ENCODE measurements around the gene SERPINA9.
"Not testable (repeated sequence)": the region's sequence is repeated elsewhere in the genome, so short reads cannot be mapped to it uniquely, and the experiment has no call there.

SERPINA9 gene

GRCh38 chr14:94485944-94486841 is 10.2 kb upstream of the SERPINA9 start:
- no peak for DNase-seq

- DNase-seq: no peak
Measured at GRCh38 chr14:94484481-94484880, 8.5 kb upstream of the SERPINA9 start.

- DNase-seq: no peak
Measured at GRCh38 chr14:94483729-94484275, 7.8 kb upstream of the SERPINA9 start.

GRCh38 chr14:94483071-94483451 is 7.1 kb upstream of the SERPINA9 start:
- no peak for DNase-seq

GRCh38 chr14:94482132-94483070 is 6.4 kb upstream of the SERPINA9 start:
- not testable (repeated sequence) for DNase-seq

- DNase-seq: no peak
Measured at GRCh38 chr14:94481468-94482131, 5.6 kb upstream of the SERPINA9 start.

- DNase-seq: no peak
Measured at GRCh38 chr14:94480809-94481208, 4.8 kb upstream of the SERPINA9 start.

- no peak for DNase-seq
Measured at GRCh38 chr14:94478420-94478819, 2.4 kb upstream of the SERPINA9 start.

GRCh38 chr14:94474581-94475031 is 1.4 kb downstream of the SERPINA9 start:
- no peak for DNase-seq

GRCh38 chr14:94473666-94474410 is 2.2 kb downstream of the SERPINA9 start:
- DNase-seq: no peak

- DNase-seq: no peak
Measured at GRCh38 chr14:94472842-94473241, 3.2 kb downstream of the SERPINA9 start.

- no peak for DNase-seq
Measured at GRCh38 chr14:94471045-94471444, 5.0 kb downstream of the SERPINA9 start.

GRCh38 chr14:94470311-94470710 is 5.7 kb downstream of the SERPINA9 start:
- DNase-seq: no peak

GRCh38 chr14:94469261-94469660 is 6.7 kb downstream of the SERPINA9 start:
- no peak for DNase-seq

- no peak for DNase-seq
Measured at GRCh38 chr14:94467728-94468520, 8.1 kb downstream of the SERPINA9 start.

- no peak for DNase-seq
Measured at GRCh38 chr14:94466706-94467370, 9.2 kb downstream of the SERPINA9 start.

GRCh38 chr14:94465042-94465441 is 11.0 kb downstream of the SERPINA9 start:
- DNase-seq: no peak

- DNase-seq: no peak
Measured at GRCh38 chr14:94464290-94464689, 11.7 kb downstream of the SERPINA9 start.

- DNase-seq: no peak
Measured at GRCh38 chr14:94462763-94463572, 13.0 kb downstream of the SERPINA9 start.

- DNase-seq: no peak
Measured at GRCh38 chr14:94462219-94462551, 13.8 kb downstream of the SERPINA9 start.

Measured in stimulated activated naive CD4-positive, alpha-beta T cell treated with Interleukin-2 at 50 U/mL for 16 hours (primary cell).